ENCODE measurements around the gene ERCC4. TPM values are rescaled to one million over a fixed set of nuclear protein-coding genes. Genes with fewer than 3 reads are reported as not detected.

Gene ERCC4
- total and polyA plus RNA-seq, 2 of the 8 experiments (the other 6 are each of a cell fraction or from before 2014, with no cell fraction given) = 1.6 to 13.2 TPM

GRCh38 chr16:13885700-13886099 lies 34.3 kb upstream of the ERCC4 start:
- H3K9me3 ChIP-seq (ENCODE audit: insufficient read depth in 2 of 2, low read depth in 1 of 2, low read length in 1 of 2) = peaks cover 2 to 15% of the 10 kb centered on the region in 2 experiments; a peak in 3 of 4 replicates
- H3K36me3 ChIP-seq (ENCODE audit: control insufficient read depth in 2 of 4, insufficient read depth in 4 of 4, low read length in 3 of 4) = no peaks in the 10 kb centered on the region
- no peaks in the 10 kb centered on the region for H3K79me2 ChIP-seq (ENCODE audit: control insufficient read depth in 1 of 2, insufficient read depth in 2 of 2, low read length in 2 of 2)
- no peak overlapping the region for H3K4me3 ChIP-seq (ENCODE audit: extremely low read depth in 1 of 4, insufficient read depth in 2 of 4, low read depth in 3 of 4, low read length in 4 of 4)
- 0 out of 2 replicates have a peak overlapping the region, but pooled peaks have one; percentile 39 for H2AK5ac ChIP-seq (ENCODE audit: low read depth, low read length)
- POLR2A ChIA-PET (ENCODE audit: partially characterized antibody) = no interaction called here
- H3K23me2 ChIP-seq (ENCODE audit: low read depth, low read length) = peaks cover 2% of the 10 kb centered on the region; the same call in 1 of the 2 replicates
- H3K4me1 ChIP-seq (replicated peaks in 1 of 4; ENCODE audit: control insufficient read depth in 3 of 4, insufficient read depth in 4 of 4, low read length in 3 of 4) = no peaks in the 10 kb centered on the region
- no peak overlapping the region; the same call in 1 of the 2 replicates for H2AFZ ChIP-seq (ENCODE audit: low read length)
- no peak overlapping the region for H4K5ac ChIP-seq (ENCODE audit: insufficient read length, low read depth, low read length)
- H4K20me1 ChIP-seq (replicated peaks in 1 of 2; ENCODE audit: control insufficient read depth in 1 of 2, insufficient read depth in 2 of 2, low read length in 2 of 2) = no peaks in the 10 kb centered on the region
- no peak overlapping the region for H2BK20ac ChIP-seq (ENCODE audit: low read length)
- H3K4ac ChIP-seq (replicated peaks; ENCODE audit: insufficient read length, low read depth, low read length) = no peak overlapping the region
- H3K27ac ChIP-seq (ENCODE audit: low read depth, low read length) = no peak overlapping the region
- H3K4me2 ChIP-seq (ENCODE audit: insufficient read depth in 1 of 2, low read depth in 2 of 2, low read length in 2 of 2) = no peak overlapping the region
- CTCF ChIA-PET (ENCODE audit: partially characterized antibody) = interaction anchor here (0.6 to 1.5 kb wide), 4 partner anchors 12 to 410 kb away, joined by 3 to 8 read pairs (median 4); no protein-coding TSS in a partner anchor
- H3K56ac ChIP-seq (replicated peaks; ENCODE audit: insufficient read length, low read depth, low read length) = no peak overlapping the region
- no peak overlapping the region for H2BK15ac ChIP-seq (ENCODE audit: low read length)
- DNase-seq (ENCODE audit: low read depth in 1 of 2, low spot score in 2 of 2) (no peak), FAIRE-seq (no peak)
- no peak overlapping the region for H3K18ac ChIP-seq (ENCODE audit: extremely low read depth, low read length)
- H2BK120ac ChIP-seq (replicated peaks; ENCODE audit: low read depth, low read length) = no peak overlapping the region
- H3K27me3 ChIP-seq (replicated peaks in 1 of 4; ENCODE audit: control insufficient read depth in 3 of 4, extremely low read depth in 1 of 4, insufficient read depth in 3 of 4, low read length in 3 of 4) = no peaks in the 10 kb centered on the region
- no peak overlapping the region for H4K8ac ChIP-seq (ENCODE audit: extremely low read depth, insufficient read depth, low read length)
- no peak overlapping the region for H4K91ac ChIP-seq (replicated peaks; ENCODE audit: insufficient read length, low read length)
- H3K23ac ChIP-seq (ENCODE audit: insufficient read length) = no peak overlapping the region
- no peak overlapping the region for H2BK5ac ChIP-seq (ENCODE audit: low read depth, low read length)
- H2BK12ac ChIP-seq (ENCODE audit: low read depth, low read length) = no peak overlapping the region
- no peak overlapping the region for H3K14ac ChIP-seq (ENCODE audit: insufficient read length)
- TF ChIP-seq RBBP5 (IDR thresholded peaks at IDR 0.05; ENCODE audit: borderline replicate concordance, low read depth, low read length) (no peak), NANOG (IDR thresholded peaks at IDR 0.05; ENCODE audit: insufficient read depth, low read depth, low read length, poor library complexity, severe bottlenecking) (no peak), HDAC6 (IDR thresholded peaks at IDR 0.05; ENCODE audit: low read depth, low read length) (no peak), JUND (IDR thresholded peaks at IDR 0.05; ENCODE audit: low read length) (no peak), FOSL1 (IDR thresholded peaks at IDR 0.05; ENCODE audit: insufficient read depth, low read depth, low read length) (no peak), CBX8 (IDR thresholded peaks at IDR 0.05; ENCODE audit: borderline replicate concordance, low read depth, low read length) (no peak)
- WGBS, 2 experiments (ENCODE audit: extremely low coverage in 1 of 2, insufficient coverage in 1 of 2, insufficient read length in 1 of 2, insufficient replicate concordance in 2 of 2, low coverage in 1 of 2, low lambda C conversion rate in 2 of 2, missing lambda C conversion rate in 1 of 2) = 70% methylated on average over 6 of the region's 6 CpGs; no CpG with 5 or more reads in 1 of the 2 experiments
- H3K9ac ChIP-seq (replicated peaks in 1 of 4; ENCODE audit: extremely low read depth in 1 of 4, low read depth in 3 of 4, low read length in 3 of 4) = no peak overlapping the region
- no peaks in the 10 kb centered on the region for H3K79me1 ChIP-seq (ENCODE audit: low read depth, low read length)
